CD4-positive, alpha-beta T cell (primary cell): ENCODE data around the gene DRG2. TPM values are rescaled to one million over a fixed set of nuclear protein-coding genes. Genes with fewer than 3 reads are reported as not detected.
A peak's percentile ranks its signal among the peaks of the same experiment; 100 is the strongest.

Experiments
- ATAC-seq: fragments of 200-7000 bp; cut with Tn5 transposase; one replicate; pipeline ENCODE4 v1.10.0; 2022; ENCODE audit warnings: mild to moderate bottlenecking; ENCODE audit not compliant: poor library complexity
- CTCF ChIA-PET: fragments of 350-600 bp; sonication (Branson Sonifier 250); formaldehyde crosslinking; loops from one replicate; lab custom pipeline; 2021; ENCODE audit warnings: antibody characterized with exemption, inconsistent platforms; lab: Charles Lee
- POLR2A ChIA-PET: fragments of 350-600 bp; sonication (Branson Sonifier 250); formaldehyde crosslinking; loops from one replicate; lab custom pipeline; 2021; ENCODE audit warnings: antibody characterized with exemption, inconsistent platforms; lab: Charles Lee
- DNase-seq, 14 experiments: peaks; one replicate each; pipeline ENCODE4 v3.0.0-alpha.2; 2013 to 2020; ENCODE audit warnings: mixed read lengths in 2 of 14
- H3K27ac ChIP-seq, 2 donors: one replicate each; pipeline versions ENCODE4 v1.5.1 to v1.7.0; 2013; ENCODE audit warnings: low read length in 2 of 2, low read depth in 1 of 2, mild to moderate bottlenecking in 1 of 2
- H3K27me3 ChIP-seq, 2 experiments: 1 replicate in 1 of 2; 2 replicates in 1 of 2; pipeline versions ENCODE4 v1.6.1 to v1.7.0; 2013; ENCODE audit warnings: low read length in 2 of 2, control low read depth in 1 of 2, mild to moderate bottlenecking in 1 of 2, moderate library complexity in 1 of 2; ENCODE audit not compliant: insufficient read depth in 2 of 2, control insufficient read depth in 1 of 2
- H3K36me3 ChIP-seq: one replicate; pipeline ENCODE4 v1.6.1; 2013; ENCODE audit warnings: low read length, control low read depth; ENCODE audit not compliant: insufficient read depth
- H3K4me1 ChIP-seq: one replicate; pipeline ENCODE4 v1.6.1; 2013; ENCODE audit warnings: low read length, control low read depth; ENCODE audit not compliant: insufficient read depth
- H3K4me3 ChIP-seq: one replicate; pipeline ENCODE4 v1.5.1; 2013; ENCODE audit warnings: mild to moderate bottlenecking, low read length, moderate library complexity
- H3K9me3 ChIP-seq, 2 experiments: 1 replicate in 1 of 2; 2 replicates in 1 of 2; pipeline versions ENCODE4 v1.6.1 to v1.7.0; 2013; ENCODE audit warnings: low read length in 2 of 2, mild to moderate bottlenecking in 2 of 2, control low read depth in 1 of 2, moderate library complexity in 1 of 2; ENCODE audit not compliant: control insufficient read depth in 1 of 2, insufficient read depth in 1 of 2
- H3K27ac Mint-ChIP-seq: one replicate; pipeline ENCODE4 v1.8.0; 2020; ENCODE audit warnings: mixed read lengths
- H3K27me3 Mint-ChIP-seq: one replicate; pipeline ENCODE4 v1.8.0; 2021; ENCODE audit warnings: mixed read lengths
- H3K36me3 Mint-ChIP-seq: one replicate; pipeline ENCODE4 v1.8.0; 2021; ENCODE audit warnings: low read depth, mixed read lengths
- H3K4me1 Mint-ChIP-seq: one replicate; pipeline ENCODE4 v1.8.0; 2021; ENCODE audit warnings: low read depth, mixed read lengths
- H3K4me3 Mint-ChIP-seq: one replicate; pipeline ENCODE4 v1.8.0; 2020; ENCODE audit warnings: mild to moderate bottlenecking, mixed read lengths
- H3K9me3 Mint-ChIP-seq: one replicate; pipeline ENCODE4 v1.8.0; 2020; ENCODE audit warnings: mixed read lengths
- CTCF ChIP-seq: fragments of 200-600 bp; IDR thresholded peaks from one replicate; pipeline ENCODE4 v1.8.0; 2022; ENCODE audit warnings: antibody characterized with exemption, mild to moderate bottlenecking
- intact Hi-C, 2 experiments: fragments of 100-400 bp; cut with DNase I in 1 of 2; cut with micrococcal nuclease in 1 of 2; formaldehyde crosslinking; loops; one replicate each; pipeline versions ENCODE4 v1.15.1 to v1.9.0; 2023 to 2025; cut with DNase I, micrococcal nuclease
- total RNA-seq, 174 experiments: library from RNA in 2 of 174; stranded (reverse) in 2 of 174; gene quantifications; one replicate each; pipeline ENCODE4 v1.2.3 and lab custom pipeline; 2021 to 2026

Gene DRG2
- total RNA-seq, 2 experiments from 2014 or later: 38.9 to 40.6 TPM

GRCh38 chr17:18155179-18155578, 67.4 kb downstream of the DRG2 start:
- DNase-seq (no peak), ATAC-seq (no peak)
- H3K36me3 Mint-ChIP-seq: no peaks in the 10 kb centered on the region
- Histone ChIP-seq H3K27ac (no peak overlapping the region), H3K4me1 (peaks cover 26% of the 10 kb centered on the region), H3K9me3 (no peaks in the 10 kb centered on the region), H3K27me3 (no peaks in the 10 kb centered on the region), H3K4me3 (no peak overlapping the region), H3K36me3 (no peaks in the 10 kb centered on the region)
- peaks cover 32% of the 10 kb centered on the region for H3K4me1 Mint-ChIP-seq
- ChIA-PET POLR2A (no interaction called here), CTCF (no interaction called here)
- H3K27ac Mint-ChIP-seq: no peak overlapping the region
- no peak for TF ChIP-seq CTCF
- no peak overlapping the region for H3K4me3 Mint-ChIP-seq
- intact Hi-C loops: no loop called here
- H3K9me3 Mint-ChIP-seq: no peaks in the 10 kb centered on the region
- no peaks in the 10 kb centered on the region for H3K27me3 Mint-ChIP-seq

GRCh38 chr17:18156171-18156975, 68.6 kb downstream of the DRG2 start:
- no peaks in the 10 kb centered on the region for H3K9me3 Mint-ChIP-seq
- H3K27me3 Mint-ChIP-seq: no peaks in the 10 kb centered on the region
- no peak for ATAC-seq
- peak overlapping the region; percentile 58 for H3K27ac Mint-ChIP-seq
- H3K4me1 Mint-ChIP-seq: peaks cover 32% of the 10 kb centered on the region
- no peak overlapping the region for H3K4me3 ChIP-seq
- intact Hi-C loops: no loop called here
- H3K9me3 ChIP-seq: no peaks in the 10 kb centered on the region
- no peaks in the 10 kb centered on the region for H3K36me3 Mint-ChIP-seq
- H3K4me3 Mint-ChIP-seq: peak overlapping the region; percentile 54
- H3K4me1 ChIP-seq: peaks cover 26% of the 10 kb centered on the region
- TF ChIP-seq CTCF: no peak
- ChIA-PET POLR2A (interaction anchor here (1.1 kb wide), 1 partner anchor 27 kb away, joined by 3 read pairs; the partner anchor contains the start of gene ALKBH5), CTCF (no interaction called here)
- no peak for DNase-seq
- H3K36me3 ChIP-seq: no peaks in the 10 kb centered on the region
- H3K27me3 ChIP-seq: no peaks in the 10 kb centered on the region
- H3K27ac ChIP-seq: no peak overlapping the region

GRCh38 chr17:18156976-18157280, 69.2 kb downstream of the DRG2 start:
- Mint-ChIP-seq H3K27me3 (no peaks in the 10 kb centered on the region), H3K9me3 (no peaks in the 10 kb centered on the region), H3K36me3 (no peaks in the 10 kb centered on the region), H3K4me1 (peaks cover 32% of the 10 kb centered on the region), H3K27ac (no peak overlapping the region), H3K4me3 (no peak overlapping the region)
- intact Hi-C loops: no loop called here
- Histone ChIP-seq H3K27me3 (no peaks in the 10 kb centered on the region), H3K9me3 (no peaks in the 10 kb centered on the region), H3K36me3 (no peaks in the 10 kb centered on the region), H3K27ac (no peak overlapping the region), H3K4me1 (peaks cover 26% of the 10 kb centered on the region), H3K4me3 (no peak overlapping the region)
- POLR2A ChIA-PET: no interaction called here
- CTCF ChIA-PET: no interaction called here
- no peak for DNase-seq
- no peak for TF ChIP-seq CTCF
- no peak for ATAC-seq

Other genes with a start within 250 kb of the DRG2 start
- 10 to 100 TPM; 28.5 to 30.5 TPM for gene TOM1L2, start 115.5 kb upstream of the DRG2 start, total RNA-seq
- under 1 TPM in 1 of 2 experiments, not detected in 1; 0.11 TPM for gene DRC3, start 115.1 kb upstream of the DRG2 start, total RNA-seq
- gene ATPAF2, start 48.8 kb upstream of the DRG2 start, total RNA-seq: 10 to 100 TPM; 20.8 to 21.9 TPM
- gene GID4, start 48.5 kb upstream of the DRG2 start, total RNA-seq: 1 to 10 TPM; 3.4 to 3.7 TPM
- gene MYO15A, start 20.8 kb downstream of the DRG2 start, total RNA-seq: 1 to 10 TPM; 1.2 to 1.6 TPM
- gene ALKBH5, start 95.9 kb downstream of the DRG2 start, total RNA-seq: 100 to 1,000 TPM; 117 to 119 TPM
- 10 to 100 TPM; 10.8 to 11.6 TPM for gene LLGL1, start 137.7 kb downstream of the DRG2 start, total RNA-seq
- 100 to 1,000 TPM; 179 to 190 TPM for gene FLII, start 170.8 kb downstream of the DRG2 start, total RNA-seq
- 10 to 100 TPM; 10.7 to 14.3 TPM for gene MIEF2, start 172.7 kb downstream of the DRG2 start, total RNA-seq
- 10 to 100 TPM; 21.5 to 24.8 TPM for gene TOP3A, start 227.0 kb downstream of the DRG2 start, total RNA-seq
- 10 to 100 TPM; 52.2 to 54.5 TPM for gene SMCR8, start 227.3 kb downstream of the DRG2 start, total RNA-seq